Left ventricle myocardium inferior (tissue), 1 donor: Measurements from ENCODE around the gene BUD23. TPM values are rescaled to one million over a fixed set of nuclear protein-coding genes. Genes with fewer than 3 reads are reported as not detected.
"Not testable (repeated sequence)": the region's sequence is repeated elsewhere in the genome, so short reads cannot be mapped to it uniquely, and the experiment has no call there.

ENCODE experiments used
- DNase-seq: peaks from one replicate; pipeline ENCODE4 v3.0.0-alpha.2; 2020
- H3K27ac ChIP-seq: fragments of 200-600 bp; replicated peaks from 2 replicates; pipeline ENCODE4 v1.8.0; 2021
- H3K27me3 ChIP-seq: fragments of 200-600 bp; 2 replicates; pipeline ENCODE4 v1.8.0; 2021; ENCODE audit warnings: low read depth
- H3K36me3 ChIP-seq: fragments of 200-600 bp; 2 replicates; pipeline ENCODE4 v1.8.0; 2021
- H3K4me1 ChIP-seq: fragments of 200-600 bp; 2 replicates; pipeline ENCODE4 v1.8.0; 2021
- H3K4me3 ChIP-seq: fragments of 200-600 bp; 2 replicates; pipeline ENCODE4 v1.8.0; 2021; ENCODE audit warnings: mild to moderate bottlenecking, moderate library complexity
- H3K9me3 ChIP-seq: fragments of 200-600 bp; replicated peaks from 2 replicates; pipeline ENCODE4 v1.8.0; 2021
- intact Hi-C: fragments of 100-400 bp; cut with micrococcal nuclease; formaldehyde crosslinking; loops from one replicate; pipeline ENCODE4 v1.11.0; 2022
- total RNA-seq: library from RNA; stranded (reverse); fragmentation: NEBNext Ultra II Directional; extraction: Animal tissue kit (Norgen Biotek cat#: 25700); gene quantifications from one replicate; pipeline ENCODE4 v1.2.1, GENCODE V29; 2021
- TF ChIP-seq, protein P1 (sequence below): fragments of 200-600 bp; IDR thresholded peaks from 2 replicates; pipeline ENCODE4 v1.8.0; 2021; ENCODE audit warnings: antibody characterized with exemption, mild to moderate bottlenecking, borderline replicate concordance
- donor health status: DM: no; HTN: yes; CAD: no; lungs with severe emphysema.

BUD23 gene
- total RNA-seq, 1 donor from 2014 or later: 65.0 TPM

DNA sequence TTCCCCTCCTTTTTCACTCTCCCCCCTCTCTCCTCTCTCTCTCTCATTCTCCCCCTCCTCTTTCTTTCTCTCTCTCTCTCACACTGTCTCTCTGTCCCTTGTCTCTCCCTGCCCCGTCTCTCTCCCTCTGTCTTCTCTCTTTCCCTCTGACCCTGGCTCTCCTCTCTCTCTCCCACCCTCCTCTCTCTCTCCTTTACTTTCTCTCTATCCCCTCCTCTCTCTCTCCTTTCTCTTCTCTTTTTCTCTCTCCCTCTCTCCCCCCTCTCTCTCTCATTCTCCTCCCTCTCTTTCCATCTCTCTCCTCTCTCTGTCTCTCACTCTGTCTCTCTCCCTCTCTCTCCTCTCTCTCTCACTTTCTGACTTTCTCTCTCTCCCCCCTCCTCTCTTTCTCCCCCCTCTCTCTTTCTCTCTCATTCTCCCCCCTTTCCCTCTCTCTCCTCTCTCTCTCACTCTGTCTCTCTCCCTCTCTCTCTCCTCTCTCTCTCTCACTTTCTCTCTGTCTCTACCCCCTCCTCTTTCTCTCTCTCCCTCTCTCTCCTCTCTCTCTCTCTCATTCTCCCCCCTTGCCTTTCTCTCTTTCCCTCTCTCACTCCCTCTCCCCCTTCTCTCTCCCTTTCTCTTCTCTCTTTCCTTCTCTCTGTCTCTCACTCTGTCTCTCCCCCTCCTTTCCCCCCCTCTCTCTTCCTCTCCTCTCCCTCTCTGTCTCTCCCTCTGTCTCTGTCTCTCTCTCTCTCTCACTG is 34.6 kb upstream of the BUD23 start:
- no peak for DNase-seq
- Histone ChIP-seq H3K27ac (no peak overlapping the region), H3K4me3 (no peak overlapping the region), H3K36me3 (no peaks in the 10 kb centered on the region), H3K4me1 (peaks cover 5% of the 10 kb centered on the region), H3K27me3 (peaks cover 98% of the 10 kb centered on the region), H3K9me3 (no peaks in the 10 kb centered on the region)
- intact Hi-C loops: no loop called here
- TF ChIP-seq, protein P1, sequence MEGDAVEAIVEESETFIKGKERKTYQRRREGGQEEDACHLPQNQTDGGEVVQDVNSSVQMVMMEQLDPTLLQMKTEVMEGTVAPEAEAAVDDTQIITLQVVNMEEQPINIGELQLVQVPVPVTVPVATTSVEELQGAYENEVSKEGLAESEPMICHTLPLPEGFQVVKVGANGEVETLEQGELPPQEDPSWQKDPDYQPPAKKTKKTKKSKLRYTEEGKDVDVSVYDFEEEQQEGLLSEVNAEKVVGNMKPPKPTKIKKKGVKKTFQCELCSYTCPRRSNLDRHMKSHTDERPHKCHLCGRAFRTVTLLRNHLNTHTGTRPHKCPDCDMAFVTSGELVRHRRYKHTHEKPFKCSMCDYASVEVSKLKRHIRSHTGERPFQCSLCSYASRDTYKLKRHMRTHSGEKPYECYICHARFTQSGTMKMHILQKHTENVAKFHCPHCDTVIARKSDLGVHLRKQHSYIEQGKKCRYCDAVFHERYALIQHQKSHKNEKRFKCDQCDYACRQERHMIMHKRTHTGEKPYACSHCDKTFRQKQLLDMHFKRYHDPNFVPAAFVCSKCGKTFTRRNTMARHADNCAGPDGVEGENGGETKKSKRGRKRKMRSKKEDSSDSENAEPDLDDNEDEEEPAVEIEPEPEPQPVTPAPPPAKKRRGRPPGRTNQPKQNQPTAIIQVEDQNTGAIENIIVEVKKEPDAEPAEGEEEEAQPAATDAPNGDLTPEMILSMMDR: no peak

DNA sequence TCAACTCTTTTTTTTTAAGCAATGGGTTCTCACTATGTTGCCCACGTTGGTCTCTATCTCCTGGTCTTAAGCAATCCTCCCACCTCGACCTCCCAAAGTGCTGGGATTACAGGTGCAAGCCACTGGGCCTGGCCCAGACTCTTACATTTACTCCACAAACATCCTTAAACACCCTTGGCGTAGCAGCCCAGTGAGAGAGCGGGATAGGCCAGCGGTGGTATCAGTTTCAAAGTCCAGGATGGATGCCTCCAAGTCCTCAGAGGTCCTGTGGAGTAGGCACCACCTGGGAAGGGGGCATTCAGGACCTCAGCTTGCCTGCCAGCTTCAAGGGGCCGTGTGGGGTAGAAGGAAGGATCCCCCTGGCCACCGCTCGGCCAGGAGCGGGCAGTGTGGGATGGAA is 33.8 kb upstream of the BUD23 start:
- peaks cover 97% of the 10 kb centered on the region for H3K27me3 ChIP-seq
- H3K9me3 ChIP-seq: no peaks in the 10 kb centered on the region
- H3K4me3 ChIP-seq: no peak overlapping the region
- H3K27ac ChIP-seq: no peak overlapping the region
- TF ChIP-seq, protein P1: no peak
- intact Hi-C loops: no loop called here
- H3K4me1 ChIP-seq: peaks cover 5% of the 10 kb centered on the region
- H3K36me3 ChIP-seq: no peaks in the 10 kb centered on the region
- no peak for DNase-seq

DNA sequence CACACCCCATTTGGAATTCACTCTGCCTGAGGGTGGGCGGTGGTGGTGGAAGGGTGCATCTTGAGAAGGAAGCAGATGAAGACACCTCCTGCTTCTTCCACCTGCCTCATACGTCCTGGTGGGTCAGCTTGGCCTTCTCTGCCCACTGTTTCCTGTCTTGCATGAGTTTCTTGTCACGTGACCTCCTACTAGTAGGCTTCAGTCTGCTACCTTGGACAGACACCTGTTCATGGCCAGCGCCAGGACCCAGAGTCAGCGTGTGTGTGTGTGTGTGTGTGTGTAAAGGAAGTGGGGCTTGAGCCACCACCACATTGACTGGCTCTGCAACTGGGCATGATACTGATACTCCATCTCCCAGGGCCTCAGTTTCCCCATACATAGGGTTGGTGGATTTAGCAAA is 32.9 kb upstream of the BUD23 start:
- Histone ChIP-seq H3K4me3 (no peak overlapping the region), H3K9me3 (no peaks in the 10 kb centered on the region), H3K27ac (no peak overlapping the region), H3K4me1 (peaks cover 5% of the 10 kb centered on the region), H3K36me3 (no peaks in the 10 kb centered on the region), H3K27me3 (peaks cover 92% of the 10 kb centered on the region)
- no peak for DNase-seq
- intact Hi-C loops: no loop called here
- TF ChIP-seq, protein P1: no peak

DNA sequence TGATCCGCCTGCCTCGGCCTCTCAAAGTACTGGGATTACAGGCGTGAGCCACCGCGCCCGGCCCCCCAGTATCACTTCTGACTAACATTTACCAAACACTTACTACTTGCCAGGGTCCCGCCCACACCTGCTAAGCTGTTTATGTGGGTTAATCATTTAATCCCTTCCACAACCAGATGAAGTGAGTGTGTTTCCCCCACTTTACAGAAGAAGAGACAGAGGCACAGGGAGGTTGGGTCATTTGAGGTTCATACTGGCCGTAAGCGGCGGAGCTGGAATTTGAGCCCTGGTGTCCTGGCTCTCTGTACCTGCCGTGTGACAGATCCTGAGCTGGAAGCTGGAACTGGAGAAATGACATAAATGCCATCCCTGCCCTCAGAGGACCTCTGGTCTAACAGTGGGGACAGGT is 30.9 kb upstream of the BUD23 start:
- no peaks in the 10 kb centered on the region for H3K9me3 ChIP-seq
- DNase-seq: no peak
- H3K27me3 ChIP-seq: peaks cover 83% of the 10 kb centered on the region
- H3K27ac ChIP-seq: no peak overlapping the region
- H3K36me3 ChIP-seq: no peaks in the 10 kb centered on the region
- TF ChIP-seq, protein P1: no peak
- H3K4me1 ChIP-seq: peaks cover 5% of the 10 kb centered on the region
- no peak overlapping the region for H3K4me3 ChIP-seq
- intact Hi-C loops: no loop called here

DNA sequence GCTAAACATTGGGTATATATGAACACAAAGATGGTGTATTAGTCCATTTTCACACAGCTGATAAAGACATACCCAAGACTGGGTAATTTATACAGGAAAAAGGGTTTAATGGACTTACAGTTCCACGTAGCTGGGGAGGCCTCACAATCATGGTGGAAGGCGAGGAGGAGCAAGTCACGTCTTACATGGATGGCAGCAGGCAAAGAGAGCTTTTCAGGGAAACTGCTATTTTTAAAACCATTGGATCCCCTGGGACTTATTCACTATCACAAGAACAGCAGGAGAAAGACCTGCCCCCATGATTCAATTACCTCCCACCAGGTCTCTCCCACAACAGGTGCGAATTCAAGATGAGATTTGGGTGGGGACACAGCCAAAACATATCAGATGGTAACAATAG is 28.1 kb upstream of the BUD23 start:
- H3K4me1 ChIP-seq, H3K36me3 ChIP-seq, H3K4me3 ChIP-seq, H3K9me3 ChIP-seq, H3K27ac ChIP-seq, DNase-seq, intact Hi-C loops: not testable (repeated sequence)
- H3K27me3 ChIP-seq: peaks cover 57% of the 10 kb centered on the region

DNA sequence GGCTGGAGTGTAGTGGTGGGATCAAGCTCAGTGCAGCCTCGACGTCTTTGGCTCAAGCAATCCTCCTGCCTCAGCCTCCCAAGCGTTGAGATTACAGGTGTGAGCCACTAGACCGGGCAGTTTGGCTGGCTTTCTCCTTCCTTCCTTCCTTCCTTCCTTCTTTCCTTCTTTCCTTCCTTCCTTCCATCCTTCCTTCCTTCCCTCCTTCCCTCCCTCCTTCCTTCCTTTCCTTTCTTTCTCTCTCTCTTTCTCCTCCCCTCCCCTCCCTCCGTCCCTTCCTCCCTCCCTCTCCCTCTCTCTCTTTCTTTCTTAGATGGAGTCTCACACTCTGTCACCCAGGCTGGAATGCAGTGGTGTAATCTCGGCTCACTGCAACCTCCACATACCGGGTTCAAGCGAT is 23.4 kb upstream of the BUD23 start:
- Histone ChIP-seq H3K27ac (no peak overlapping the region), H3K4me3 (no peak overlapping the region), H3K27me3 (peaks cover 38% of the 10 kb centered on the region), H3K36me3 (no peaks in the 10 kb centered on the region), H3K9me3 (peaks cover 11% of the 10 kb centered on the region), H3K4me1 (no peaks in the 10 kb centered on the region)
- intact Hi-C loops: no loop called here
- no peak for DNase-seq
- TF ChIP-seq, protein P1: no peak

DNA sequence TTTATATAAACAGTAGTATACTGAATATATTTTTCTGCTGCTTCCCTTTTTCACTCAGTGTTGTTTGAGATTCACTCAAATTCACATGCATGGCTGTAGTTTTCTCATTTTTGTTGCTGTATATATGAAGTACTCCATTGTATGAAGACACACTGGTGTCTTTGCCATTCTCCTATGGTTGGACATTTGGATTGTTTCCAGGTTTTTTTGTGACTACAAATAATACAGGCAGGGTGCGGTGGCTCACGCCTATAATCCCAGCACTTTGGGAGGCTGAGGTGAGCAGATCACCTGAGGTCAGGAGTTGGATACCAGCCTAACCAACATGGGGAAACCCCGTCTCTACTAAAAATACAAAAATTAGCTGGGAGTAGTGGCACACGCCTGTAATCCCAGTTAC is 22.8 kb upstream of the BUD23 start:
- intact Hi-C loops, H3K36me3 ChIP-seq, H3K4me3 ChIP-seq, H3K27ac ChIP-seq, DNase-seq, H3K4me1 ChIP-seq: not testable (repeated sequence)
- Histone ChIP-seq H3K9me3 (peaks cover 11% of the 10 kb centered on the region), H3K27me3 (peaks cover 34% of the 10 kb centered on the region)
